Cardiac fibroblast (primary cell): Measurements from ENCODE around the gene PFKFB3.

ENCODE experiments used
- DNase-seq, 2 donors: peaks; one replicate each; pipeline versions ENCODE4 v3.0.0 to v3.0.0-alpha.2; 2010; ENCODE audit warnings: low read depth in 2 of 2
- H3K4me3 ChIP-seq, 2 donors: replicated peaks in 1 of 2; 1 replicate in 1 of 2; 2 replicates in 1 of 2; pipeline ENCODE4 v1.5.1; 2011; ENCODE audit warnings: low read depth in 2 of 2, low read length in 2 of 2, mild to moderate bottlenecking in 2 of 2, moderate library complexity in 1 of 2
- CTCF ChIP-seq: IDR thresholded peaks from one replicate; pipeline ENCODE4 v1.5.1; 2011; ENCODE audit warnings: low read depth, mild to moderate bottlenecking, low read length, inconsistent platforms

Gene PFKFB3

GRCh38 chr10:6224781-6225180 is 22.0 kb downstream of the PFKFB3 start:
- no peak for TF ChIP-seq CTCF
- no peak overlapping the region for H3K4me3 ChIP-seq
- no peak for DNase-seq

GRCh38 chr10:6225263-6225814 is 22.6 kb downstream of the PFKFB3 start:
- H3K4me3 ChIP-seq, result no peak overlapping the region
- no peak for DNase-seq
- no peak for TF ChIP-seq CTCF

- no peak for TF ChIP-seq CTCF
- no peak for DNase-seq
These were observed 23.5 kb downstream of the PFKFB3 start for GRCh38 chr10:6226216-6226615.

GRCh38 chr10:6227346-6227745 is 24.6 kb downstream of the PFKFB3 start:
- TF ChIP-seq CTCF, result no peak
- no peak overlapping the region for H3K4me3 ChIP-seq
- no peak for DNase-seq

More at GRCh38 chr10:6226216-6226615, 23.5 kb downstream of the PFKFB3 start:
- H3K4me3 ChIP-seq, result no peak overlapping the region

GRCh38 chr10:6228010-6228511 is 25.3 kb downstream of the PFKFB3 start:
- TF ChIP-seq CTCF, result no peak
- no peak overlapping the region for H3K4me3 ChIP-seq
- DNase-seq, result peak; percentile 69 to 80

- DNase-seq, result no peak
- TF ChIP-seq CTCF, result no peak
These were observed 25.9 kb downstream of the PFKFB3 start for GRCh38 chr10:6228647-6229046.

GRCh38 chr10:6229290-6229689 is 26.6 kb downstream of the PFKFB3 start:
- H3K4me3 ChIP-seq, result no peak overlapping the region
- DNase-seq, result no peak
- TF ChIP-seq CTCF, result no peak

More at GRCh38 chr10:6228647-6229046, 25.9 kb downstream of the PFKFB3 start:
- H3K4me3 ChIP-seq, result no peak overlapping the region
